Effector CD8-positive, alpha-beta T cell (primary cell): ENCODE results near the gene STK35.

Experiments used
- DNase-seq: peaks from one replicate; lab custom pipeline; 2025; lab: John Stamatoyannopoulos, UW
- total RNA-seq, 4 experiments: gene quantifications; one replicate each; lab custom pipeline; 2026; lab: John Stamatoyannopoulos, UW

Gene STK35
- total RNA-seq, result 50.9 to 72.7 (median 58.7) reads per million in 4 experiments

- no peak for DNase-seq
Observed at GRCh38 chr20:2101057-2101864, at the start of gene STK35. Gene STK35, plus strand, starts transcription at chr20:2101827. Its CDS starts 55 bp downstream, at chr20:2101882.

DNA sequence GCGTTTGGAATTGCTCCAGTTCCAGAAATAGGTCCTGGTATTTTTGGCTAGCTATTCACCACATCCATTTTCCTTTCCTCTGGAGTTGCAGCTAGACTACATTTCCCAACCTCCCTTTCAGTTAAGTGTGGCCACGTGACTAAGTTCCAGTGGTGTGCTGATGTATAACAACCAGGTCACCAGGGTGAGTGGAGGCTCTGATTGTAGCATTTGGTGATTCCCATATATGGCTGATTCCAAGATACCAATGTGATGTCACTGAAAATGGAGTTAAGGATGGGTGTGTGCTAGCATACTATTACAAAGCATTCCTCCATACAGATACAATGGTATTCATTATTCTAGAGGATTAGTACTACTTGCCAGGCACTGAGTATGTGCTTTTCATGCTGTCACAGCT, 49.7 kb upstream of the STK35 start:
- DNase-seq, result no peak

- DNase-seq, result no peak
Observed at GRCh38 chr20:2052741-2053140, 48.9 kb upstream of the STK35 start.

GRCh38 chr20:2053615-2054014, 48.0 kb upstream of the STK35 start:
- DNase-seq, result no peak

DNA sequence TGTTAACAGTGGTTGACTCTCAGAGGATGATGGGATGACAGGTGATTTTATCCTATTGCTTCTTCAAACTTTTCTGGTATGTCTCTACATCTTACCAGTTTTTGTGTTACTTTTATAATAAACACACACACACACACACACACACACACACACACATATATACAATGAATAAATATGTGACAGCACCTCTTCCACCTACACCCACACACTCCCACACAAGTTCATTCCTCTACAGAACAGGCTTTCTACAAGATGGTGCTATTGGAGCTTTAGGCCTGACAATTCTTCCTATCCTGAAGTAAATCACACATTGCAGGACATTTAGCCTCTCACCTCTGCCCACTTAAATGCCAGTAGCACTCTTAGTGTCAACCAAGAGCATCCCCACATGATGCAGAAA, 46.7 kb upstream of the STK35 start:
- no peak for DNase-seq

DNA sequence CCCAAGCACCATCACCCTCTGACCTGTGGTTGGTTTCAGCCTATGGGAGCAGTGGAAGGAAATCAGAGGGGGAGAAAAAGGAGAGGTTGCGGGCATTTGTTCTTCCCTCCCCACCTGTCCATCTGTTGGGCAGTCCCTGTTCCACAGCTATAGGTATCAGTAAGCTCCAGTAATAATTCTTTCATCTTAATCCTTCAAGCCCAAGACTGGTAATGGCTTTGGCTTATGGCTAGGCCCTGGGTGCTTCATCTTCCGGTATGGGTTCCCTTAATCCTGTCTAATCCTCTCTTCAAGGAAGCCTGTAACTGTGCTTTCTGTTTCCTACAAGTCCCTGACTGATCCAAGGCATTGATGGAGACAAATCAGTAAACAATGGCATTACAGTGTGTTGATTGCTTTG, 42.2 kb upstream of the STK35 start:
- DNase-seq, result no peak

GRCh38 chr20:2065099-2065498, 36.5 kb upstream of the STK35 start:
- DNase-seq, result no peak

DNA sequence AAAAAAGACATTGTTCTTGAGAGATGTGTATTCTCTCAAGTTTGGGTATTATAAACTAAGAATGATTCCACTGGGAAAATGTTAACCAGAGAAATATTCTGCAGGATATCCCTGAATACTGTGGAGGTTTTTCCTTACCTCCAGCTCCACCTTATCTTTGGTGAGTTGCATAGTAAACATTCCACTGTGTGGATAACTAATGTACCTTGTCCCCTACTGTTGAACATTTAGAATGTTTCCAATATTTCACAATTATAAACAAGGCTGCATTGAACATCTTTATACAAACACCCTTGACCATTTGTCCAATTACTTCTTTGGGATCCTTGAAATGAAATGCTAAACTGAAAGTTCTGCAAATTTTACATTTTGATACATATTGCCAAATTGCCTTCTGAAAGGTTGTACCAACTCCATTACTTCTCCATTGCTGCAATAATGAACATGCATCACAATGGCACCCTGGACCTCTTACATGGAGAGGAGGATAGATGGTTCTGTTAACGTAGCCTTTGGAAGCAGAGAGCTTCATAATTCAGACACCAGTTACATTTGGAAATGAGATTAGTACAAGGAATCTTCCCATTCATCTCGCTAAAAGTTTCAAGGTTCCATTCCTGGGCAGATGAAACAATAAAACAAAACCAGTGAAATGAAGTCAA, 35.0 kb upstream of the STK35 start:
- DNase-seq, result no peak

GRCh38 chr20:2080532-2081224, 20.9 kb upstream of the STK35 start:
- DNase-seq, result no peak

- no peak for DNase-seq
Observed at GRCh38 chr20:2084703-2085102, 16.9 kb upstream of the STK35 start.

DNA sequence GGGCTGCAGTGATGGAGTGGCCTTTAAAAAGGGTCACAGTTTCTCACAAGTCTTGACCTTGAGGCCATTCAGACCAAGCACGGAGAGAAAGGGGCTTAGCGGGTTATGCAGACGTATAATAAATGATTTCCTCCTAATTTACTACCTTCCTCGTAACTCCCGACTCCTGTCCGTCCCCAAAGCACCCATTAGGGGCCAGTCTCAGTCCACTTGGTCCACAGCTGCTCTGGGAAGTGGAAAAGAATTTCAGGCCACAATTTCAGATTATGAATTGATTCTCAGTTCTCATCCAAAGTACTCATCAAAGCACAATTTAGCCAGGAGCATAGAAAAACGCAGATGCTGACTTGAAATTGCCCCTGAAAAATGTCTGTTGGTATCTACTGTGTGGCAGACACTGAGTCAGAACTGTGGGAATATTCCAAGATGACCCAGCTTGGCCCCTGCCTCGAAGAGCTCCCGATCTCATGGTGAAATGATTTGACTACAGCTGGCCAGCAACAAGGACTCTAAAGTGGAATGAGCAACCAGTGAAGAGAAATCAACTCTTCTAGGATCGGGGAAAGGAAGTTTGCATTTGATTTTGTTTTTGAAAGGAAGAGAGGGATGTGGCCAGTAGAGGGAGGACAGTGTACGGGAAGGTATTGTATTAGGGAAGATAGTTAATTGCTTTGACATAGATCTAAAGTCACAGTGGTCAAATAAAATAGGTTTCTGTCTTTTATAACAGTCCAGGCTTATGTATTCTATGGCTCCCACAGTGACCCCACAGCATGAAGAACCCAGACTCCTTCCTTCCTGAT, 15.2 kb upstream of the STK35 start:
- no peak for DNase-seq

- no peak for DNase-seq
Observed at GRCh38 chr20:2086980-2087377, 14.6 kb upstream of the STK35 start.

- DNase-seq, result no peak
Observed at GRCh38 chr20:2088891-2089290, 12.7 kb upstream of the STK35 start.

DNA sequence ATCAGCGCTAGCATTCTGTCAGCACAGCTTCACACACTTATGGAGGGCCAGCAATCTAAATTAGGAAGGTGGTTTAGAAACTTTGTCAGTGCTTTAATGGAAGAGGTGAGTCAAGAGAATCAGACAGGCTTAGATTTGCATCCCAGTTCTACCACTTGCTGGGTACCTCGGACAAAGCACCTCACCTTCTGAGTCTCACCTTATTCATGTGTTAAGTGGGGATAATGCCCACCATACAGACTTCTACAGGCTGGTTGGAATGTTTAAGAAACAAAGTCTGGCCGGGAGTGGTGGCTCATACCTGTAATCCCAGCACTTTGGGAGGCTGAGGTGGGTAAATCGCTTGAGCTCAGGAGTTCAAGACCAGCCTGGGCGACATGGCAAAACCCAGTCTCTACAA, 12.2 kb upstream of the STK35 start:
- no peak for DNase-seq

DNA sequence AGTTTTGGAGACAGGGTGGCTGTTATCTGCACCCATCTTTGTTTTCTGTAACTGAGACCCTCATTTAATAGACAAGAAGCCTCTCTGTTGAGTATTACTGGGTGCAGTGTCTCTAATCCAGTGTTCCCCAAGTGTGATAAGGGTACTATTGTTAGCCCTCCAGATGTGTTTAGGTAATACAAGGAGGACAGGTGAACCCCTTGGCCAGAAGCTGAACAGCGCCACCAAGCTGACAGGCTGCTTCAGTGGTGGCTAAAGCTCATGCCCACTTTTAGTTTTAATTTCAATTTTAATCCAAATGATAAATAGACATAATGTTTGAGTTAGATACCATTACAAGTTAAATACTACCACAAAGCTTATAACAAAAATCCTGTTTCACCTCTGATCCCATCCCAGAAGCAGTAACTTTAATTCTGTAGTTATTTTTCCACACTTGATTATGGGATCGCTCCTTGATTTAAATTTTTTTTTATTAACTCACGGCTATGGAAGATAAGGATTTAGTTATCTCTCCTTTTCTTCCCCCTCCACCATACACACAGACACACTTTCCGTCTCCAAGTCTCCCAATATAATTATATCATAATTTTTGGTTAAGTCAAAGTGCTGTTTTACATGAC, 8.4 kb upstream of the STK35 start:
- DNase-seq, result no peak

- no peak for DNase-seq
Observed at GRCh38 chr20:2093883-2094282, 7.7 kb upstream of the STK35 start.

GRCh38 chr20:2101865-2102584, 398 bp downstream of the STK35 start:
- DNase-seq, result peak; percentile 80

GRCh38 chr20:2102585-2103460, 1.2 kb downstream of the STK35 start:
- DNase-seq, result peak; percentile 80

- DNase-seq, result no peak
Observed at GRCh38 chr20:2103461-2104153, 2.0 kb downstream of the STK35 start.
